Measurements from ENCODE around the gene GOLM1. TPM values are rescaled to one million over a fixed set of nuclear protein-coding genes. Genes with fewer than 3 reads are reported as not detected.

The GOLM1 gene
- total and polyA plus RNA-seq, 10 of the 15 experiments (the other 5 are each of a cell fraction or from before 2014, with no cell fraction given): 0.41 to 25.9 (median 18.7) TPM

- ChIA-PET CTCF (interaction anchor here (1.1 kb wide), 1 partner anchor 57 kb away, joined by 3 read pairs; no protein-coding TSS in a partner anchor), SMC1A (ENCODE audit: uncharacterized antibody, unreplicated experiment) (interaction anchor here (1.1 kb wide), 1 partner anchor 160 kb away, joined by 3 read pairs; no protein-coding TSS in a partner anchor), POLR2A (no interaction called here), RAD21 (ENCODE audit: unreplicated experiment) (no interaction called here)
- H3K4me3 ChIP-seq: no peak overlapping the region
- no peak overlapping the region for H3K4me2 ChIP-seq (ENCODE audit: control insufficient read depth, insufficient read depth)
- no peaks in the 10 kb centered on the region for H3K27me3 ChIP-seq (replicated peaks in 1 of 2; ENCODE audit: control insufficient read depth in 2 of 2, insufficient read depth in 2 of 2, low read length in 1 of 2)
- no peak for DNase-seq (ENCODE audit: low read depth, low spot score)
- H3K9me3 ChIP-seq (replicated peaks; ENCODE audit: control insufficient read depth, insufficient read depth, low read length): no peaks in the 10 kb centered on the region
- FAIRE-seq: no peak
- intact Hi-C loops (cut with micrococcal nuclease; ENCODE audit: unreplicated experiment): no loop called here
- TF ChIP-seq MXI1 (IDR thresholded peaks at IDR 0.05; ENCODE audit: low read depth, low read length) (no peak), PAX5 (IDR thresholded peaks at IDR 0.05; ENCODE audit: borderline replicate concordance, low read depth, low read length) (no peak), MEF2A (IDR thresholded peaks at IDR 0.05; ENCODE audit: insufficient read depth, low read depth, low read length) (no peak), CHD1 (IDR thresholded peaks at IDR 0.05; ENCODE audit: low read depth, low read length) (no peak), JUND (IDR thresholded peaks at IDR 0.05; ENCODE audit: low read depth, low read length) (no peak), SMAD5 (IDR thresholded peaks at IDR 0.05; ENCODE audit: low read depth) (no peak)
- H3K4me1 ChIP-seq (ENCODE audit: control insufficient read depth, insufficient read depth, low read length): no peaks in the 10 kb centered on the region
- no peak overlapping the region for H2AFZ ChIP-seq (ENCODE audit: control insufficient read depth, low read depth, low read length)
- no peaks in the 10 kb centered on the region for H3K36me3 ChIP-seq (ENCODE audit: control insufficient read depth in 2 of 2, insufficient read depth in 2 of 2, low read length in 1 of 2)
- BruUV-seq (replicated peaks): no TSS peak
- H3K9ac ChIP-seq (ENCODE audit: control insufficient read depth, insufficient read depth, low read length): no peak overlapping the region
- no peaks in the 10 kb centered on the region for H4K20me1 ChIP-seq (ENCODE audit: control insufficient read depth, insufficient read depth)
- H3K79me2 ChIP-seq (ENCODE audit: control insufficient read depth, insufficient read depth, low read length): no peaks in the 10 kb centered on the region
- in situ Hi-C loops (cut with MboI): no loop called here
- WGBS (ENCODE audit: insufficient coverage, insufficient replicate concordance, low lambda C conversion rate, missing lambda C conversion rate): 46% methylated on average over 5 of the region's 5 CpGs
- no peak overlapping the region for H3K27ac ChIP-seq (ENCODE audit: control insufficient read depth, insufficient read depth)
- ATAC-seq: no peak
Observed at GRCh38 chr9:86043586-86043985, 55.8 kb downstream of the GOLM1 start.

GRCh38 chr9:86042199-86042978 lies 57.0 kb downstream of the GOLM1 start:
- SMC1A ChIA-PET (ENCODE audit: uncharacterized antibody, unreplicated experiment): no interaction called here
- CTCF ChIA-PET: no interaction called here
- ATAC-seq (no peak), FAIRE-seq (no peak), DNase-seq (ENCODE audit: low read depth, low spot score) (no peak)
- H3K79me2 ChIP-seq (ENCODE audit: control insufficient read depth, insufficient read depth, low read length): no peaks in the 10 kb centered on the region
- H3K27ac ChIP-seq (ENCODE audit: control insufficient read depth, insufficient read depth): no peak overlapping the region
- no peaks in the 10 kb centered on the region for H3K27me3 ChIP-seq (replicated peaks in 1 of 2; ENCODE audit: control insufficient read depth in 2 of 2, insufficient read depth in 2 of 2, low read length in 1 of 2)
- no peaks in the 10 kb centered on the region for H3K9me3 ChIP-seq (replicated peaks; ENCODE audit: control insufficient read depth, insufficient read depth, low read length)
- H4K20me1 ChIP-seq (ENCODE audit: control insufficient read depth, insufficient read depth): no peaks in the 10 kb centered on the region
- BruUV-seq (replicated peaks): no TSS peak
- RAD21 ChIA-PET (ENCODE audit: unreplicated experiment): no interaction called here
- no peaks in the 10 kb centered on the region for H3K4me1 ChIP-seq (ENCODE audit: control insufficient read depth, insufficient read depth, low read length)
- POLR2A ChIA-PET: no interaction called here
- no peaks in the 10 kb centered on the region for H3K36me3 ChIP-seq (ENCODE audit: control insufficient read depth in 2 of 2, insufficient read depth in 2 of 2, low read length in 1 of 2)
- H2AFZ ChIP-seq (ENCODE audit: control insufficient read depth, low read depth, low read length): no peak overlapping the region
- no peak overlapping the region for H3K4me3 ChIP-seq
- H3K9ac ChIP-seq (ENCODE audit: control insufficient read depth, insufficient read depth, low read length): no peak overlapping the region
- intact Hi-C loops (cut with micrococcal nuclease; ENCODE audit: unreplicated experiment): no loop called here
- WGBS (ENCODE audit: insufficient coverage, insufficient replicate concordance, low lambda C conversion rate, missing lambda C conversion rate): 14% methylated on average over 5 of the region's 5 CpGs
- in situ Hi-C loops (cut with MboI): no loop called here
- no peak overlapping the region for H3K4me2 ChIP-seq (ENCODE audit: control insufficient read depth, insufficient read depth)
- no peak for TF ChIP-seq NFYB (IDR thresholded peaks at IDR 0.05; ENCODE audit: insufficient read depth, low read depth, low read length)
- TF ChIP-seq HDAC2 (IDR thresholded peaks at IDR 0.05): no peak
- TF ChIP-seq ZNF384 (IDR thresholded peaks at IDR 0.05; ENCODE audit: borderline replicate concordance, low read depth, low read length): no peak
- TF ChIP-seq ZNF687 (IDR thresholded peaks at IDR 0.05): no peak
- no peak for TF ChIP-seq CREM (IDR thresholded peaks at IDR 0.05; ENCODE audit: low read depth)
- no peak for TF ChIP-seq SUZ12 (IDR thresholded peaks at IDR 0.05; ENCODE audit: unreplicated experiment)
- TF ChIP-seq TBL1XR1 (IDR thresholded peaks at IDR 0.05; ENCODE audit: low read depth, low read length): no peak
- TF ChIP-seq SIX5 (IDR thresholded peaks at IDR 0.05; ENCODE audit: low read depth, low read length, severe bottlenecking): no peak
- no peak for TF ChIP-seq TAF1 (IDR thresholded peaks at IDR 0.05; ENCODE audit: borderline replicate concordance, low read depth, low read length)
